ENCODE data around the gene ZNF207. TPM values are rescaled to one million over a fixed set of nuclear protein-coding genes. Genes with fewer than 3 reads are reported as not detected.
"Not testable (repeated sequence)": the region's sequence is repeated elsewhere in the genome, so short reads cannot be mapped to it uniquely, and the experiment has no call there.

The ZNF207 gene
- total and polyA plus RNA-seq, 2 donors from 2014 or later: 54.3 to 150 TPM

DNA sequence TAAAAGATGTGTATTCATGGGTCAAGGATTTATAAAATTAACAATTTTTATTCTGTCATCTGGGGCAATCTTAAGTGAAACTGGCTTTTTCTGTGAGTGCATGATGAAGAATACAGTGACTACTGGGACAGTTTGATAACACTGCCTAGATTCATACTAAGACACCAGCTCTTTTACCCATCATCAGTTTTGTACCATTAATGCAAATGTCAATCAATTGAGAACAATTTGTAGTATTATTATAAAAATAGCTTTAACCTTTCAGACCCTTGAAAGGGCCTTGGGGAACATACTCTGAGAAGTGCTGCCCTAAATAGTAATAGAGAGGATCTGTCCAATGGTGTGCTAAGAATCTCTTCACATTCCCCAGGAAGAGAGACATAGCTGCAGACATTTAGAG, 49.0 kb downstream of the ZNF207 start:
- intact Hi-C loops (cut with DNase I): no loop called here
- TF ChIP-seq, protein P1, sequence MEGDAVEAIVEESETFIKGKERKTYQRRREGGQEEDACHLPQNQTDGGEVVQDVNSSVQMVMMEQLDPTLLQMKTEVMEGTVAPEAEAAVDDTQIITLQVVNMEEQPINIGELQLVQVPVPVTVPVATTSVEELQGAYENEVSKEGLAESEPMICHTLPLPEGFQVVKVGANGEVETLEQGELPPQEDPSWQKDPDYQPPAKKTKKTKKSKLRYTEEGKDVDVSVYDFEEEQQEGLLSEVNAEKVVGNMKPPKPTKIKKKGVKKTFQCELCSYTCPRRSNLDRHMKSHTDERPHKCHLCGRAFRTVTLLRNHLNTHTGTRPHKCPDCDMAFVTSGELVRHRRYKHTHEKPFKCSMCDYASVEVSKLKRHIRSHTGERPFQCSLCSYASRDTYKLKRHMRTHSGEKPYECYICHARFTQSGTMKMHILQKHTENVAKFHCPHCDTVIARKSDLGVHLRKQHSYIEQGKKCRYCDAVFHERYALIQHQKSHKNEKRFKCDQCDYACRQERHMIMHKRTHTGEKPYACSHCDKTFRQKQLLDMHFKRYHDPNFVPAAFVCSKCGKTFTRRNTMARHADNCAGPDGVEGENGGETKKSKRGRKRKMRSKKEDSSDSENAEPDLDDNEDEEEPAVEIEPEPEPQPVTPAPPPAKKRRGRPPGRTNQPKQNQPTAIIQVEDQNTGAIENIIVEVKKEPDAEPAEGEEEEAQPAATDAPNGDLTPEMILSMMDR (IDR thresholded peaks at IDR 0.05; ENCODE audit: borderline replicate concordance, extremely low read depth, insufficient read depth): no peak
- H3K4me1 ChIP-seq (ENCODE audit: control insufficient read depth in 2 of 3, insufficient read depth in 2 of 3, low read depth in 1 of 3, low read length in 3 of 3): peaks cover 0 to 4% (median 0%) of the 10 kb centered on the region in 3 donors
- no peaks in the 10 kb centered on the region for H3K27me3 ChIP-seq (ENCODE audit: control insufficient read depth, insufficient read depth, low read length)
- no peaks in the 10 kb centered on the region for H3K9me3 ChIP-seq (ENCODE audit: control insufficient read depth in 2 of 3, insufficient read depth in 1 of 3, low read length in 3 of 3)
- no peak overlapping the region for H3K4me3 ChIP-seq (ENCODE audit: low read length in 3 of 3)
- no peak for FAIRE-seq
- no peaks in the 10 kb centered on the region for H3K36me3 ChIP-seq (ENCODE audit: control insufficient read depth in 2 of 3, insufficient read depth in 3 of 3, low read length in 3 of 3)
- no peak for DNase-seq
- no peak overlapping the region for H3K27ac ChIP-seq (ENCODE audit: low read depth in 2 of 2, low read length in 2 of 2)
- no peak overlapping the region for H3K9ac ChIP-seq (ENCODE audit: low read length in 3 of 3)

DNA sequence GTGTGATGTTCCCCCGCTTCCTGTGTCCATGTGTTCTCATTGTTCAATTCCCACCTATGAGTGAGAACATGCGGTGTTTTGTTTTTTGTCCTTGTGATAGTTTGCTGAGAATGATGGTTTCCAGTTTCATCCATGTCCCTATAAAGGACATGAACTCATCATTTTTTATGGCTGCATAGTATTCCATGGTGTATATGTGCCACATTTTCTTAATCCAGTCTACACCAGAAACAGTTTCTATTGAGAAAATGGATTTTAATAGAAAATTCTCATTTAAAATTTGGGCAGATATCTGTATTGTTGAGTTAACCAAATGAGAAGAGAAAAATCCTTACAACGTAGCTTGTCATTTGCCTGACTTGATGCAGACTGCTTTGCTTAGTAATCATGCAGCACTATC, 60.1 kb downstream of the ZNF207 start:
- H3K4me1 ChIP-seq (ENCODE audit: control insufficient read depth in 2 of 3, insufficient read depth in 2 of 3, low read depth in 1 of 3, low read length in 3 of 3): not testable (repeated sequence)

DNA sequence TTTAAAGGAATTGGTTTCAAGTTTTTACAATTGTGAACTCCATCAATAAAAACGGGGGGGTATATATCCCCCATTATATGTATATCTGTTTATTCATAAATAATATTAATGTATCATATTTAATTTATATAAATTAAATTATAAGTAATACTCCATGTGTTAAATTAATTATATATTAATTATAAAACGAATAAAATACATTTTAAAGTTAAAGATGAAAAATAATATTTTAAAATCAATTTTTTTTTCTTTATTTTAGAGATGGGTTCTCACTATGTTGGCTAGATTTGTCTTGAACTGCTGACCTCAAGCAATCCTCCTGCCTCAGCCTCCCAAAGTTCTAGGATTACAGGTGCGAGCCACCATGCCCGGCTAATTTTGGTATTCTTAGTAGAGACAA, 76.9 kb downstream of the ZNF207 start:
- intact Hi-C loops (cut with DNase I): no loop called here
- Histone ChIP-seq H3K27ac (ENCODE audit: low read depth in 2 of 2, low read length in 2 of 2) (no peak overlapping the region), H3K4me3 (ENCODE audit: low read length in 3 of 3) (no peak overlapping the region), H3K4me1 (ENCODE audit: control insufficient read depth in 2 of 3, insufficient read depth in 2 of 3, low read depth in 1 of 3, low read length in 3 of 3) (no peaks in the 10 kb centered on the region), H3K9me3 (ENCODE audit: control insufficient read depth in 2 of 3, insufficient read depth in 1 of 3, low read length in 3 of 3) (peaks cover 0 to 4% (median 0%) of the 10 kb centered on the region in 3 donors), H3K27me3 (ENCODE audit: control insufficient read depth, insufficient read depth, low read length) (no peaks in the 10 kb centered on the region), H3K9ac (ENCODE audit: low read length in 3 of 3) (no peak overlapping the region), H3K36me3 (ENCODE audit: control insufficient read depth in 2 of 3, insufficient read depth in 3 of 3, low read length in 3 of 3) (no peaks in the 10 kb centered on the region)
- DNase-seq (no peak), FAIRE-seq (peak; percentile 70)
- TF ChIP-seq, protein P1 (IDR thresholded peaks at IDR 0.05; ENCODE audit: borderline replicate concordance, extremely low read depth, insufficient read depth): no peak

More for the DNA sequence above, 60.1 kb downstream of the ZNF207 start:
- intact Hi-C loops (cut with DNase I); H3K27me3 ChIP-seq (ENCODE audit: control insufficient read depth, insufficient read depth, low read length); H3K36me3 ChIP-seq (ENCODE audit: control insufficient read depth in 2 of 3, insufficient read depth in 3 of 3, low read length in 3 of 3); H3K27ac ChIP-seq (ENCODE audit: low read depth in 2 of 2, low read length in 2 of 2); DNase-seq; H3K4me3 ChIP-seq (ENCODE audit: low read length in 3 of 3); FAIRE-seq; H3K9me3 ChIP-seq (ENCODE audit: control insufficient read depth in 2 of 3, insufficient read depth in 1 of 3, low read length in 3 of 3); H3K9ac ChIP-seq (ENCODE audit: low read length in 3 of 3): not testable (repeated sequence)

DNA sequence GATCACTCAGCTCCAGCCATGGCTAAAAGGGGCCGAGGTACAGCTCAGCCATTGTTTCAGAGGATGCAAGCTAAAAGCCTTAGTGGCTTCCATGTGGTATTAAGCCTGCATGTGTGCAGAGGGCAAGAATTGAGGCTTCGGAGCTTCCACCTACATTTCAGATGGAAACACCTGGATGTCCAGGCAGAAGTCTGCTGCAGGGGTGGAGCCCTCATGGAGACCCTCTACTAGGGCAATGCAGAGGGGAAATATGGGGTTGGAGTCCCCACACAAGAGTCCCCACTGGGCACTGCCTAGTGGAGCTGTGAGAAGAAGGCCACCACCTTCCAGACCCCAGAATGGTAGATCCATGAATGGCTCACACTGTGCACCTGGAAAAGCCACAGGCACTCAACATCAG, 79.6 kb downstream of the ZNF207 start:
- Histone ChIP-seq H3K36me3 (ENCODE audit: control insufficient read depth in 2 of 3, insufficient read depth in 3 of 3, low read length in 3 of 3) (no peaks in the 10 kb centered on the region), H3K4me3 (ENCODE audit: low read length in 3 of 3) (no peak overlapping the region), H3K27ac (ENCODE audit: low read depth in 2 of 2, low read length in 2 of 2) (no peak overlapping the region), H3K9ac (ENCODE audit: low read length in 3 of 3) (no peak overlapping the region), H3K27me3 (ENCODE audit: control insufficient read depth, insufficient read depth, low read length) (no peaks in the 10 kb centered on the region), H3K4me1 (ENCODE audit: control insufficient read depth in 2 of 3, insufficient read depth in 2 of 3, low read depth in 1 of 3, low read length in 3 of 3) (no peaks in the 10 kb centered on the region), H3K9me3 (ENCODE audit: control insufficient read depth in 2 of 3, insufficient read depth in 1 of 3, low read length in 3 of 3) (peaks cover 0 to 4% (median 0%) of the 10 kb centered on the region in 3 donors)
- DNase-seq (no peak), FAIRE-seq (no peak)
- TF ChIP-seq, protein P1 (IDR thresholded peaks at IDR 0.05; ENCODE audit: borderline replicate concordance, extremely low read depth, insufficient read depth): no peak
- intact Hi-C loops (cut with DNase I): no loop called here

Small RNA genes within 50 kb of the gene (microRNA-seq; reads per million reads assigned to microRNA genes)
- gene MIR632: 1.0 reads per million

Other genes starting within 250 kb of the ZNF207 start
- gene RHOT1, start 207.7 kb upstream of the ZNF207 start, total RNA-seq: 25.6 TPM
- 30.4 TPM for gene RHOT1, start 207.7 kb upstream of the ZNF207 start, polyA plus RNA-seq (ENCODE audit: insufficient read depth, low read depth, low replicate concordance)
- 0.13 TPM for gene RHBDL3, start 84.3 kb upstream of the ZNF207 start, total RNA-seq
- 0.11 TPM for gene RHBDL3, start 84.3 kb upstream of the ZNF207 start, polyA plus RNA-seq (ENCODE audit: insufficient read depth, low read depth, low replicate concordance)
- 19.4 TPM for gene C17orf75, start 8.0 kb upstream of the ZNF207 start, total RNA-seq
- 31.6 TPM for gene C17orf75, start 8.0 kb upstream of the ZNF207 start, polyA plus RNA-seq (ENCODE audit: insufficient read depth, low read depth, low replicate concordance)
- gene PSMD11, start 94.4 kb downstream of the ZNF207 start, total RNA-seq: 67.5 TPM
- gene PSMD11, start 94.4 kb downstream of the ZNF207 start, polyA plus RNA-seq (ENCODE audit: insufficient read depth, low read depth, low replicate concordance): 65.1 TPM
- gene CDK5R1, start 136.8 kb downstream of the ZNF207 start, total RNA-seq: 1.5 TPM
- gene CDK5R1, start 136.8 kb downstream of the ZNF207 start, polyA plus RNA-seq (ENCODE audit: insufficient read depth, low read depth, low replicate concordance): 0.67 TPM